ENCODE measurements around the gene NR6A1.

Gene NR6A1

DNA sequence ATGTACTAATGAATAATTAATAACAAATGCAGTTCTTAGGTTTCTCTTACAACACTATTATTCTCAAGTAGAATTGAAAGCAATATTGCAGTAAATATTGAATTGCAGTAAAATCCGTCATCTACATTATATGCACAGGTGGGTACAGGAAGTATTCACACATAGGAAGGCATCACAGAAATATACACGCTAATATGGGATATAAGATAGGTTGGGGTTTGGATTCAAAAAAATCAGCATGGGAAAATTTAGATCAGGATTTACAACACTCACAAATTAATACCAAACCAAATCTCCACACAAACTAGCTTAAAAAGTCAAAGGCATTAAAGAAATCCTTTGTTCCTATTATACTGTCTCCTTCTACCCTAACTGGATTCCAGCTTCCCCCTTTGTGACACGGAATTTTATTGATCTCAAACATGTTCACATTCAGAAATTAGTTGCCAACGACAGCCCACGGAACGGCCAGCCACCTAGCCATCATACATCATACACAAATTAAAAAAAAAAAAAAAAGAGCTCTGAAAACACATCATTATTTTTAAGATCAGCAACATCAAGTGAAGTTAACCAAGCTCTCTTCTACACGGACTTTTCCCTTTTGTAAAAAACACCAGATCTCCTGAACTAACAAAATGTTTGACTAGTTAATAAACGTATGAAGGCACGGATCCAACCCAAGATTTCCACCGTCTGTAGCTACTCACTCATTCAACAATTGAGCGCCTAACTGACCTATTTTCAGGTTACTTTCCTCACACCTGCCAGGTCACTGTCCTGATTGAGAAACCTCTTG is 2.2 kb downstream of the NR6A1 start:
- Histone ChIP-seq H3K27ac (no peak overlapping the region), H3K4me1 (ENCODE audit: low read depth, poor library complexity, severe bottlenecking) (peaks cover 39% of the 10 kb centered on the region), H2AFZ (ENCODE audit: low read depth) (peak overlapping the region; percentile 34; the same call in 1 of the 2 replicates)

DNA sequence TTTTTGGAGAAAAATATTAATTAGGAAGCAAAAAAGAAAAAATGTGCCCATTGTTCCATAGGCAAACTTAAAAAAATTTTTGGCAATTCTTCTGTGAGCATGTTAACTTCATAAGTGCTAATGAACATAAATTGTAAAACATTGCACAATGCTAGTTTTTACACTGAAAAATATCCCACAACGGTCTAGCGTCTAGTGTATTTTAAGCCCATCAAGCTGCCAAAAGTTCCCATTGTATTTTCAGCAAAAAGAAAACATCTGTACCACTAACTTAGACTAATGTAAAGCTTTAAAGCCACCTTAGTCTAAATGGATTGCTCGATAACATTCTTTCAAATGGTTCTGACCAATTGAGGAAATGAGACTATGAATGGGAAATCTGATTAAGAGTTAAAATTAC is 2.8 kb downstream of the NR6A1 start:
- H3K27ac ChIP-seq: no peak overlapping the region
- no peaks in the 10 kb centered on the region; the same call in 1 of the 2 replicates for H4K20me1 ChIP-seq (ENCODE audit: insufficient read depth)
- peaks cover 33% of the 10 kb centered on the region for H3K4me1 ChIP-seq (ENCODE audit: low read depth, poor library complexity, severe bottlenecking)
- H3K79me2 ChIP-seq (ENCODE audit: insufficient read depth, low read depth): 0 out of 2 replicates have a peak, but pooled peaks cover 5% of the 10 kb centered on the region
- H3K9ac ChIP-seq: no peak overlapping the region
- no peak for TF ChIP-seq CTCF (conservative IDR thresholded peaks at IDR 0.05; ENCODE audit: low read depth, low read length)
- H3K4me3 ChIP-seq (IDR thresholded peaks at IDR 0.05; ENCODE audit: insufficient read depth, low read depth, low read length): no peak overlapping the region
- H2AFZ ChIP-seq (ENCODE audit: low read depth): no peak overlapping the region
- H3K4me2 ChIP-seq: no peak overlapping the region
- peaks cover 6% of the 10 kb centered on the region; the same call in 1 of the 2 replicates for H3K27me3 ChIP-seq (ENCODE audit: insufficient read depth, low read depth)
- no peaks in the 10 kb centered on the region for H3K36me3 ChIP-seq (ENCODE audit: insufficient read depth)

More for the DNA sequence above, 2.2 kb downstream of the NR6A1 start:
- H4K20me1 ChIP-seq (ENCODE audit: insufficient read depth): no peaks in the 10 kb centered on the region; the same call in 1 of the 2 replicates
- peaks cover 6% of the 10 kb centered on the region; the same call in 1 of the 2 replicates for H3K27me3 ChIP-seq (ENCODE audit: insufficient read depth, low read depth)
- H3K4me2 ChIP-seq: peak overlapping the region; percentile 91
- no peak for TF ChIP-seq CTCF (conservative IDR thresholded peaks at IDR 0.05; ENCODE audit: low read depth, low read length)
- no peak overlapping the region for H3K9ac ChIP-seq
- no peaks in the 10 kb centered on the region for H3K36me3 ChIP-seq (ENCODE audit: insufficient read depth)
- H3K4me3 ChIP-seq (IDR thresholded peaks at IDR 0.05; ENCODE audit: insufficient read depth, low read depth, low read length): no peak overlapping the region
- 0 out of 2 replicates have a peak, but pooled peaks cover 5% of the 10 kb centered on the region for H3K79me2 ChIP-seq (ENCODE audit: insufficient read depth, low read depth)

DNA sequence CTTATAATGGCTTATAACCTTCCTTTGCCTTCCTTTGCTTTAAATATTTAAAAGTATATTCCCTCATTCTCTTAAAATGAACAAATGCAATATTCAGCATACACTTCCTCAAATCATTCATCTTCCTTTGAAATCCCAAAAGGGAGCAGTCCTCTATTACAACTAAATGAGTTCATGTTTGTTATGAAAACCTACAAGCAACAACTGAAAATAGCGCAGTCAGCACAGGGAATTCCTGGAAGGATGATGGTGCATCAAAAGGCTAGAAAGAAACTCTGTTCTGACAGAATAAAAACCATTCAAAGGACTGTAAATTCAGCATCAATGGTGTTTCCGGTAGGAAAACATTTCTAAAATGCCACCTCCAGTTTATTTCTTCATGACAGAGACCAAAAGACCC is 3.3 kb downstream of the NR6A1 start:
- H2AFZ ChIP-seq (ENCODE audit: low read depth): no peak overlapping the region
- peaks cover 6% of the 10 kb centered on the region; the same call in 1 of the 2 replicates for H3K27me3 ChIP-seq (ENCODE audit: insufficient read depth, low read depth)
- peaks cover 28% of the 10 kb centered on the region for H3K4me1 ChIP-seq (ENCODE audit: low read depth, poor library complexity, severe bottlenecking)
- H3K79me2 ChIP-seq (ENCODE audit: insufficient read depth, low read depth): 0 out of 2 replicates have a peak, but pooled peaks cover 5% of the 10 kb centered on the region
- no peak overlapping the region for H3K4me2 ChIP-seq
- no peaks in the 10 kb centered on the region for H3K36me3 ChIP-seq (ENCODE audit: insufficient read depth)
- no peak overlapping the region for H3K9ac ChIP-seq
- no peaks in the 10 kb centered on the region; the same call in 1 of the 2 replicates for H4K20me1 ChIP-seq (ENCODE audit: insufficient read depth)
- TF ChIP-seq CTCF (conservative IDR thresholded peaks at IDR 0.05; ENCODE audit: low read depth, low read length): no peak
- H3K4me3 ChIP-seq (IDR thresholded peaks at IDR 0.05; ENCODE audit: insufficient read depth, low read depth, low read length): no peak overlapping the region
- no peak overlapping the region for H3K27ac ChIP-seq

DNA sequence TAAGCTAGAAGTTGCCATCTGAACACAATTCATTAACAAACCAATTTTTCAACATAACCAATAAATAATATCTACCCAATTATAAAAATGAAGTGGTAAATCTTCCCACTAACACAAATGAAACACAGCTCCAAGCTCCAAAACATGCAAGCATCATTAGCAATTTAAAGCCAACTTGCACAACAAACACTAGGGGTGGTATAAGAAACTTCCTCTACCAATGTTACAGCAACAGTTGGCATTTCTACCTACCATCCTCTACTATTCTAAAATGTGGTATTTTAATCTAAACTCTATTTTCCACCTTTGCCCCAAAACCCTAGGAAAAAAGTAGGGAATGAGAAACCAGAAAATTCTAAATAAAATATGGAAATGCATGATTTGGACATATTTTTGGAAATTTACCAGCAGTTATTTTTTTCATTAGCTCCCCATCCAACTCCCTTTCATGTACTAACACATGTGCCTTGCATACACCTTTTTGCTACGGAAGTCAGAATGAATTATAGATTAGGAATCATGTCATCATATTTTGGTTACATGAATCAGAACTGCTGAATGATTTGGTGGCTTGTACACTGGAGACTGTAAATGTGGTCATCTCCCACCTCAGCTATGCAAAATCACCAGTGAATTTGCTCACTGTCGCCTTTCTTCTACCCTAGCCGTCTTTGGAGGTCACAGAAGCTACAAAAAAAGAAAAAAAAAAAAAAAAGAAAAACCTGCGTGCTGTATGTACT is 4.1 kb downstream of the NR6A1 start:
- H3K79me2 ChIP-seq (ENCODE audit: insufficient read depth, low read depth): 0 out of 2 replicates have a peak, but pooled peaks cover 5% of the 10 kb centered on the region
- H2AFZ ChIP-seq (ENCODE audit: low read depth): no peak overlapping the region
- H3K27ac ChIP-seq: no peak overlapping the region
- peaks cover 6% of the 10 kb centered on the region; the same call in 1 of the 2 replicates for H3K27me3 ChIP-seq (ENCODE audit: insufficient read depth, low read depth)
- H4K20me1 ChIP-seq (ENCODE audit: insufficient read depth): no peaks in the 10 kb centered on the region; the same call in 1 of the 2 replicates
- H3K4me1 ChIP-seq (ENCODE audit: low read depth, poor library complexity, severe bottlenecking): peaks cover 27% of the 10 kb centered on the region
- H3K9ac ChIP-seq: no peak overlapping the region
- H3K4me2 ChIP-seq: no peak overlapping the region
- no peak overlapping the region for H3K4me3 ChIP-seq (IDR thresholded peaks at IDR 0.05; ENCODE audit: insufficient read depth, low read depth, low read length)
- no peak for TF ChIP-seq CTCF (conservative IDR thresholded peaks at IDR 0.05; ENCODE audit: low read depth, low read length)
- no peaks in the 10 kb centered on the region for H3K36me3 ChIP-seq (ENCODE audit: insufficient read depth)

All from KMS-11 (cell line).